LoVo (cell line): ENCODE results near the gene CEACAM8.
"Not testable (repeated sequence)": the region's sequence is repeated elsewhere in the genome, so short reads cannot be mapped to it uniquely, and the experiment has no call there.

Source experiments
- DNase-seq: peaks from one replicate; pipeline ENCODE4 v3.0.0-alpha.2; 2016; ENCODE audit warnings: low spot score

The CEACAM8 gene

DNA sequence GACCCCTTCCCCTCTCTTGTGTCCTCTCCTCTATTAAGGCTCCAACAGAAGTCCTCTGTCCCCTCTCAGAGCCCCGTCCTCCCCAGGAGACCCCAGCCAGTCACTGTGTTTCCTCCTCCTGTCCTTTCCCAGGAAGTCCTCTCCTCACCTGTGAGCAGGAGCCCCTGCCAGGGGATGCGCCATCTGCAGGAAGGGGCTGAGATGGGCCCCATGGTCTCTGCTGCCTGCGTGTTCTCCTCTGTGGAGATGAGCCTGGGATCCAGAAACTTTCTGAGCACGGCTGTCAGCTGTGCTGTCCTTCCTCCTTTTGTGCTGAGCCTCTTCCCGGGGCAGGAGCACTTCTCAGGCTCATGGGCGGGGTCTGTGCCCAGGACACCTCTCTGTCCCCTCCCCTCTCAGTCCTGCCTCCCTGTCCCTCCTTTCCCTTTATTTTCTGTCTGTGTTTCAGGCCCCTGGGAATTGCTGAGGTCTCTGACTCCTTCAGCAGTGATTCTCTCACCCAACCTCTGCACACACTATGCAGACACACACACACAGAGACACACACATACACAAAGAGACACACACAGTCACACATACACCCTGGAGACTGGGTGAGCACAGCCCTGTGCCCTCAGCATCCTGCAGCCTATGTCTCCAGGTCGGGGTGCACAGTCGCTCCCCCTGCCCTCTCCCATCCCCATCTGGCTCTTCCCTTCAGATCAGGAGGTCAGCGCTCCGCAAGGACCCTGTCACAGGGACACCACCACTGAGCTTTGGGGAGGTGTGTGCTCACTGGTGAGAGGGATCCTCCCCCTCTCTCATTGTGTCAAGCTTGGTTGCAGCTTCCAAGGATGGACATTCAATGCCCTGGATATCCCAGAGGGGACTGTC, at the start of gene CEACAM8:
CEACAM8 (minus strand) TSS at position 308 of the 873 bp plus-strand sequence; CDS start at position 212, 96 bp downstream.
- DNase-seq, result no peak

DNA sequence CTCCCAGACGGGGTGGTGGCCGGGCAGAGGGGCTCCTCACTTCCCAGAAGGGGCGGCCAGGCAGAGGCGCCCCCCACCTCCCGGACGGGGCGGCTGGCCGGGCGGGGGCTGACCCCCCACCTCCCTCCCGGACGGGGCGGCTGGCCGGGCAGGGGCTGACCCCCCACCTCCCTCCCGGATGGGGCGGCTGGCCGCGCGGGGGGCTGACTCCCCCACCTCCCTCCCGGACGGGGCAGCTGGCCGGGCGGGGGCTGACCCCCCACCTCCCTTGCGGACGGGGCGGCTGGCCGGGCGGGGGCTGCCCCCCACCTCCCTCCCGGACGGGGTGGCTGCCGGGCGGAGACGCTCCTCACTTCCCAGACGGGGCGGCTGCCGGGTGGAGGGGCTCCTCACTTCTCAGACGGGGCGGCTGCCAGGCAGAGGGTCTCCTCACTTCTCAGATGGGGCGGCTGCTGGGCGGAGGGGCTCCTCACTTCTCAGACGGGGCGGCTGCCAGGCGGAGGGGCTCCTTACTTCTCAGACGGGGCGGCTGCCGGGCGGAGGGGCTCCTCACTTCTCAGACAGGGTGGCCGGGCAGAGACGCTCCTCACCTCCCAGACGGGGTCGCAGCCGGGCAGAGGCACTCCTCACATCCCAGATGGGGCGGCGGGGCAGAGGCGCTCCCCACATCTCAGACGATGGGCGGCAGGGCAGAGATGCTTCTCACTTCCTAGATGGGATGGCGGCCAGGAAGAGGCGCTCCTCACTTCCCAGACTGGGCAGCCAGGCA, 44.8 kb upstream of the CEACAM8 start:
- DNase-seq, result not testable (repeated sequence)

DNA sequence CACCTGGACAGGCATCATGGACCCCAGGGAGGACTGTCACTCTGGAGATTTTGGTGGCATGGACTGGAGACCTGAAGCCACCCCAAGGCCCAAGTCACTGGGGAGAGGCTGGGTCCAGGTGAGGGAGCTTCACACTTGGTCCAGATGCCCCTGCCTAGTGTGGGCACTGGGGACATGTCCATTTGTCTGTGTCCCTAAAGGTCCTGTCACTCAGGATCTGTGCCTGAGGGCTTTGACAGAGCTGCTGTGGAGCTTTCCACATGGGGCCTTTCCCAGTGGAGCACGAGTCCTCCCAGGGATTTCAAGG, 40.5 kb upstream of the CEACAM8 start:
- DNase-seq, result no peak

DNA sequence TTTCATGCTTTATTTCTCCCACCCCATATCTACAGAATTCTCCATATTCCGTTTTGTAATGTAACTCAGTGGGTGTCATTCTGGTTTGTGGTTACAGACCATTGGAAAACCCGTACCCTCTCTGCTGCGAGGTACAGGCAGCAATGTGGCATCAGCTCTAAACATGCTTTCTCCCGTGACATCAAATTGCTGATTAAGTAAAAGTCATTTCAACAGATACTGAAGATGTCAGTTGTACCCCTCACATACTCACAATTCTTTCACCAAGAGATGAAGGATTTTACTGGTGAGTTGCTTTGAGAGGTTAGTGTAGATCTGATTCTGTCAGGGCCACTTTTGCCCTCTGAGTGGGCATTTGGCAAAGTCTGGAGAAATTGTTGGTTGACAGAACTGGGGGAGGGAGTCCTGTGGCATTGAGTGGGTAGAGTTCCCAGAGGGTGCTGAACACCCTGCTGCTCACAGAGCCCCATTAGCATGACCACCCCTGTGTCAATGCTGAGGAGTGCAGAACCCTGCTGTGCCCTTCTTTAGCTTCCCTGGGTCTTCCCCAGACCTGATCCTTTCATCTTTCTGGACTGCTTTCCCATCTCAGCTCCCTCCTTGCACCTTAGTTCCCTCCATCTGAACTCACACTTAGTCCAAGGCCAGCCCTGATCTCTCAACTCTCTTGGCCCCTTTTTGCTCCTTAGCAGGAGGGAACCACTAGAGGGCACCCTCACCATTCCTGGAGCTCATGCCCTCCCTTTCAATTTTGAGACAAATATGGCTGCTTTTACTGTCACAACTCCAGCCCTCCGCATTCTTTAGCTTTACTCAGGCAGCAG, 39.9 kb upstream of the CEACAM8 start:
- peak; percentile 2 for DNase-seq

DNA sequence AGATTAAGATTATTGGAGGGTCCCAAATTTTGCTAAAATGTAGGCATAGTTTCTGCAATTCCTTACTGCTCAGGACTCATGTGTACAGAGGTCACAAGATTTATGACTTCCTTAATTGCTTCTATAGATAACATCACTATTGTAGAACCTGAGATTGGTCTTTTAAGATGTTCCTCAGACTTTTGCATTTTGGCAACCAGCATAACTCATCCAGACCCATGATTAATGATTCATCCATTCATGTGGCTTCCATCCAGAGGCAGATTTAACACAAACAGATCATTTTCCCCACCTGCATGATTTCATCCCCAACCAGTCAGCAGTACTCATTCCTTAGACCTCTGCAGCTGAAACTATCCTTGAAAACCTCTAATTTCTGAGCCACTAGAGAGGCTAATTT, 34.5 kb upstream of the CEACAM8 start:
- no peak for DNase-seq

DNA sequence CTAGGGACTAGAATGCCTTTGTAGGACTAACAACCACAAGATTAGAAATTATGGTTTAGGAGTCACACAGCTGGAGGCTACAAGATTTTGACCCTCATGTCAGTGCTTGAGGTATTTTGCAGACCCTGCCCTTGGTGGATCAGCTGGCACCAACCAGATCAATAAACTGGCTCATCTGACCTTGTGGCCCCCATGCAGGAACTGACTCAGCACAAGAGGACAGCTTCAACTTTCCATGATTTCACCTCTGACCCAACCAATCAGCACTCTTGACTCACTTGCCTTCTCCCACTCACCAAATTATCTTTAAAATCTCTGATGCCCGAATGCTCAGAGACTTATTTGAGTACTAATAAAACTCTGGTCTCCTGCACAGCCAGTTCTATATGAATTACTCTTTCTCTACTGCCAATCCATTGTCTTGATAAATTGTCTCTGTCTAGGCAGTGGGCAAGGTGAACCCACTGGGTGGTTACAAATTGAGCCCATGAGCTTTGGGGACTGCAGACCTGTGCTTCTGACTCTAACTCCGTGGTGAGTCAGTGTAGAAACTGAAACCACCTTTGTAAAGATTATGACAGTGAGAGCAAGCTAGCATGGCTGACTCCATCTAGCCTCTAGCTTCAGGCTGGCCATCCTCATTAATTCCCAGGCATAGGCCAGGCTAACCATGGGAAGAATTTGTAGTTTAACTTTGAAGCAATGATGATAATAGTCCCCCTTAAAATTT, 33.9 kb upstream of the CEACAM8 start:
- no peak for DNase-seq

DNA sequence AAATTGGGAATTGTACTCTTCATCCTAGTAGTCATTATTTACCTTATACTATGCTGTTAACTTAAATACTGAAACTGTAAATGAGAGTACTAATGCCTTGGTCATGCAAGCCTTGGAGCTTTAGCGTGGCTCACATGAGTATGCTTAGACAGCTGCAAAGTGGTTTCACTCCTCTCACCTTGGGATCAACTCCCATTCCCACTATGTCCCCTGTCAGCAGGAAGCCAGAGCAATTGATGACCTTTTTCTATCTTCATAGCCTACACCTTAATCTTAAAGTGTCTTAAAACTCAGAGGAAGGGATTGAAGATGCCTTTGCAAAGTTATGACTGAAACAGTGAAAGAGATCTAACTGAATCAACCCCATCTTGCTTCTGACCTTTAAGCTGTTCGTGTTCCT, 33.2 kb upstream of the CEACAM8 start:
- DNase-seq, result no peak

DNA sequence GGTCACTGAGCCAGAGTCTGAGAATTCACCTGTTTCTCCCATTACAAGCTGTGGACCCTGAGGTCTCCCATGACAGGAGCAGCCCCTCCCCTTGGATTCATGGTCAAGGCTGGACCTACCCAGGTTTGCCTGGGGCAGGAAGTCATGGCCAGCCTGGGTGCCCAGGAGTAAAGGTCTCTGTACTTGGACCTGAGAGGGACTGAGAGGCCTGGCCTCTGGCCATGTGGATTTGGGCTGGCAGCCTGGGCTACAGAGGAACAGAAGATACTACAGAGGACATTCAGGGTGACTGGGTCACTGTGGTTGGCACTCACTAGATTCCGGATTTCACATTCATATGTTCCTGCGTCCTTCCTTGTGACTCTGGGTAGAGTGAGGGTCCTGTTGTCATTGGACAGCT, 31.5 kb upstream of the CEACAM8 start:
- DNase-seq, result no peak

DNA sequence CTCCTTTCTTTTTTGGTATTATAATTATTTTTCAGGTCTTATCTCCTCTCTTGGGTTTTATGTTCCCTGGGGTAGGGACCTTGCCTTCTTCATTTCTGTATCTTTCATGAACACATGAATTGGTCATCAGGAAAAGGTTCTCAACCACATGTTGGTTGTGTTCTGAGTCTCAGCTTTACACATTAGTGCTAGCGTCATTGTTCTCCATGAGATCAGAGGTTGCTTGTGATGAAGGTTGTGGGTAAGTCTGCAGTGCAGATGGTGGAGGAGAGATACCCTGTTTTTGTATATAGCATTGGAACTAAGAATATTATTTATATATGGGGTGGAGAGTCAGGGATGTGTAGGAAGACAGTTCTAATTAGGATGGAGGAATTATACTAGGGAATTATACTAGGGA, 24.5 kb upstream of the CEACAM8 start:
- no peak for DNase-seq

DNA sequence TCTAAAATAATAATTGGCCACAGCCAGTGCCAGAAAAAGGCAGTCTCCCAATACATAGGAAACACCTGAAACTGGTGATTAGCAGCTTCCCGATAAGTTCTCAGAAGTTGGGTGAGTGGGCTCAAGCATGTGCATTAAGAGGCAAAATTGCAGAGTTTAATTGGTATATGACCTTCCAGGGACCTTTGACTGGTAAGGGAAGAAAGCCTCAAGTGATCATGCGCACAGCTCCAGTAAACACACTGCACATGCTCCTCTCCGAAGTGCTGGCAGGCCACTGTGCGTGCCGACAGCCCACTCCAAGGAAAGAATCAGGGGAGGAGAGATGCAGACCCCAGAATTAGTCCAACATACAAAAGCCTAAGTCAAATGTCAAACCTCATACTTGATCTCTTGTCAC, 18.9 kb upstream of the CEACAM8 start:
- DNase-seq, result no peak

DNA sequence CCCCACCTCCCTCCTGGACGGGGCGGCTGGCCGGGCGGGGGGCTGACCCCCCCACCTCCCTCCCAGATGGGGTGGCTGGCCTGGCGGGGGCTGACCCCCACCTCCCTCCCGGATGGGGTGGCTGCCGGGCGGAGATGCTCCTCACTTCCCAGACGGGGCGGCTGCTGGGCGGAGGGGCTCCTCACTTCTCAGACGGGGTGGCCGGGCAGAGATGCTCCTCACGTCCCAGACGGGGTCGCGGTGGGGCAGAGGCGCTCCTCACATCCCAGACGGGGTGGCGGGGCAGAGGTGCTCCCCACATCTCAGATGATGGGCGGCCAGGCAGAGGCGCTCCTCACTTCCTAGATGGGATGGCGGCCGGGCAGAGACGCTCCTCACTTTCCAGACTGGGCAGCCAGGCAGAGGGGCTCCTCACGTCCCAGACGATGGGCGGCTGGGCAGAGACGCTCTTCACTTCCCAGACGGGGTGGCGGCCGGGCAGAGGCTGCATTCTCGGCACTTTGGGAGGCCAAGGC, 15.7 kb upstream of the CEACAM8 start:
- not testable (repeated sequence) for DNase-seq

DNA sequence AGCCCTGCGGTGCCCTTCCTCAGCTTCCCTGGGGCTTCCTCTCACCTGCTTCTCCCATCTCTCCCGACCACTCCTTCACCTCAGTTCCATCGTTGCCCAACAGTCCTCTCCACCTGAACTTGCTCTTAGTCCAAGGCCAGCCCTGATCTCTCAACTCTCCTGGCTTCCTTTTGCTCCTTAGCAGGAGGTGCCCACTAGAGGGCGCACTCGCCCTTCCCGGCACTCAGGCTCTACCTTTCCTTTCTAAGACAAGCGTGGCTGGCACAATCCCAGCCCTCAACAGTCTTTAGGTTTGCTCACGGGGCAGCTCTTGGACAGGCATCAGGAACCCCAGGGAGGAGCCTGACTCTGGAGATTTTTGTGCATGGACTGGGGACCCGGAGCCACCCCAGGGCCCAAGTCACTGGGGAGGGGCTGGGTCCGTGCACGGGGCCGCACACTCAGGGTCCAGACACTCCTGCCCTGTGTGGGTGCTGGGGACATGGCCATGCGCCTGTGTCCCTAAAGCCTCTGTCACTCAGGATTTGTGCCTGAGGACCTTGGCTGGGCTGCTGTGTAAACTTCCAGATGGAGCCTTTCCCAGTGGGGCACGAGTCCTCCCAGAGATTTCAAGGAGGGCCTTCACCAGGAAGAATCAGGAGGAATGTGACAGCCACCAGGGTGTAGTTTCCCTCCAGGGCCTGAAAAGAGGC, 12.1 kb upstream of the CEACAM8 start:
- peak; percentile 67 for DNase-seq

DNA sequence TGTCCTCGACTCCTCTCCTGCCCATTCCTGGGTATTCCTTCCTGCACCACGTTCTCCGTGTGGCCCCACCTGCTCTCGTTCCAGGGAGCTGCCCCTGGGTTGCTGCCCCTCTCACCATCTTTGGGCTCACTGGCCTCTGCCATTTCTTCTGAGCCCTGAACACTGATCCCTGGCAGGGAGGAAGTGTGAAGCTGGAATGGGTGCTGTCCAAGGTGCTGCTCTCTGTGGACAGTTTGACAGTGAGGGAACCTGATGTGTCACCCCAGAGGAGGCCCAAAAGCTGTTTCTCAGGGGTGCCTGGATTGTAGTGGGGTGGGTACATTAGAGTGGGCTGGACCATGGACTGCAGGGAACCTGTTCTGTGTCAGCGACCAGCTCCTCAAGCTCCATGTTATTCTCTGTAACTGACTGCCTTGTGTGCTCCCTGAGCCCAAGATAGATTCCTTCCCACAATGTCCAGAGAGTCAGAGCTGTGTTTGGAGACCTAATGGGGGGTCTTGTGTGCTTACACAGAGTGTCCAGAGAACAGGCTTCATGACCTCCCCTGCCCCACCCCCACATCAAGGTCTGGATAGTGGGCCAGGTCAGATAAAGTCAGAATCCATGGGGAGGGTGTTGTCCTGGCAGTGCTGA, 7.2 kb upstream of the CEACAM8 start:
- peak; percentile 30 for DNase-seq

DNA sequence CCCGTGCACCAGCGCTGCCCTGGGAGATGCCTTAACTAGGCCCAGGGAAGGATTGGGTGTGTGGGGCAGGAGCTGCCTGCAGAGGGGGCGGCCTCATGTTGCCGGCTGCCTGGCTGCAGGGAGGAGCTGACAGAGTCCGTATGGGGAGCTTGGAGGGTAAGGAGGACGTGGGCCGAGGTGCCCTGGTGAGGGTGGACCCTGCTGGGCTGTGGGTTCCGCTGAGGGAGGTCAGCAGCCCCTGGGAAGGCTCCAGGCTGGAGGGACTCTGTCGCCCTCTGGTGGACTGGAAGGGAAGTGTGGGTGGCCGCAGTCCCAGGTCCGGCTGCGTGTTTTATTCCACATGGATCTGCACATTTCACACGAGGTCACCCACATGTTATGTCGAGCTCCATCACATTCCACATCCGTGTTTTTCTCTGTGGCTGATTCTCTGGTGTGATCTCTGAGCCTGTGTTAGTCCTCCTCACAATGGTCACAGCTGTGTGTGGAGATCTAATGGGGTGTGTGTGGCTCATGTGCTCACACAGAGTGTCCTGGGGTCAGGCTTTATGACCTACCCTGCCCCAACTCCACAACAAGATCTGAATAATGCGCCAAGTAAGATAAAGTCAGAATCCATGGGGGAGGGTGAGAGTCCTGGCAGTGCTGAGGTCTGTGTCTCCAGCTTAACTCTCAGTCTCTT, 1.8 kb upstream of the CEACAM8 start:
- DNase-seq, result peak; percentile 40

DNA sequence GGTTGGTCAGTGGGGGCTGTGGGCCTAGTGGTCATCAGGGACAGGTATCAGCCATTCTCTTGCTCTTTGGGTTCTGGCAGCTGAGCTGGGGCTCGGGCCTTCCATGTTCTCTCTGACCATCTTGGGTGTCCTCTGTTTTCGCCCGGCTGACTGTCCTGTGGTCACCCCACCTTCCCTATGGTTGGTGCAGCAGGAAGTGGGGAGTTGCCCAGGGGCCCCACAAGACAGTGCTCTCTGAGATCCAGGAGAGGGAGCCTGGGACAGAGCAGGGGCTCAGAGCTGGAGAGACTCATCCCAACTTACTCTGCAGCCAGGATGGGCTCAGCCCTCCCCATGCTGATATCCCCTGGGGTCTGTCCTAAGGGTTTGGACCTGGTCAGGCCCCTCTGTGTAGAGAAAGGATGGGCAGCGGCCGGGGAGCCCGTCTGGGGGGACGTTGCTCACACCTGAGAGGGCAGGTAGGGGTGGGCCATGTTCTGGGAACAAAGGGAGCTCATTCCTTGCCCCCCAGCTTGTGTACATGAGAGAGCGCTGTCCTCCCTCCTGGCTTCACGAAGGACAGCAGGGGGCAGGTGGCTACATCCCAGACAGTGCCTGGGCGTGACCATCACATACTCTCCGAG, 937 bp upstream of the CEACAM8 start:
- no peak for DNase-seq

DNA sequence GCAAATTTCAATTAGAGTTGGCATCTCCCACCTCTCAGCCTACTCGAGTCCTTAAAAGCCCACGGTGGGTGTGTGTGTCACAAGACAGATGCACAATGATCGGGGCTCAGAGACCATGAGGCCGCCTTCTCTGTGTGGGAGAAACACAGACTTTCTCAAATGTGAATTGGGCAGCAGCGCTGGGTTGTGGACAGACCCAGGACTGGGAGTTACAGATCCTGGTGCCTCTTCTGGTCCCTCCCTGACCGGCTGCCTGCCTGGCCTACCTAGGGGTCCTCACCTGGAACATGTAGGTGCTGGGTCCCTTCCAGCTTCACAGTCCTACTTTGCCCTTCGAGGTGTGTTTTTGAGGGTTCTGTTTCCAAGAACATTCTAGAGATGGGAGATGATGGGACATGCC, 4.9 kb downstream of the CEACAM8 start:
- no peak for DNase-seq

DNA sequence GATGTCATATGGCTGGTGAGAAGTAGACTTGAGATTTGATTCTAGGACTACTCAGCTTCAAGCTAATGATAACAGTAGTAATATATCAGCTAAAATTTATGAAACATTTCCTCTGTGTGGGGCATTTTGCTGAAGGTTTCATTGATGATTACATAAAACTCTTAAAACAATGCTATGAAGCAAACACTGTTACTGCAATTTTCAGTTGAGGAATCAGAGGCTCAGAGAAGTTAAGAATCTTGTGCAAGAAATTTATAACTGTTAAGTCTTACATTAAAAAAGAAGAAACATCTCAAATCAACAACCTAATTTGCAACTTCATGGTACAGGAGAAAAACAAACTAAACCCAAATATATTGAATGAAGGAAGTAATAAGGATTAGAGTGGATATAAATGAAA, 10.3 kb downstream of the CEACAM8 start:
- DNase-seq, result no peak

DNA sequence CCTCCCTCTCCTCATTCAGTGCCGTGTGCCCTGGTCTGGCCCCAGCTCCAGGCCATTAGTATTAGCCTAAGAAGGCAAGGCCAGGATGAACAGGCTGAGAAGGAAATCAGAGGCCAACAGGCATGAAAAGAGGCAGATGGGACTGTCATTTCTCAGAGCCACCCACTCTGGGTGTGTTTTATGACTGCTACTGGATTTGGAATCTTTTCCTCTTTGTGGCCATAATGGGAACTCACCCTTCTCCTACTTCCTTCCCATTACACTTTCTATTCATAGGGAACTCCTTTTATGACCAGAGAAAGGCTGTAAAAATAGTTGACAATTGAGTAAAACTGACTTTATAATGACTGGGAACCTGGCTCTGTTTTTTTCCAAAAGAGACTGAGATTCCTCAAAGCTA, 17.7 kb downstream of the CEACAM8 start:
- DNase-seq, result peak; percentile 81

DNA sequence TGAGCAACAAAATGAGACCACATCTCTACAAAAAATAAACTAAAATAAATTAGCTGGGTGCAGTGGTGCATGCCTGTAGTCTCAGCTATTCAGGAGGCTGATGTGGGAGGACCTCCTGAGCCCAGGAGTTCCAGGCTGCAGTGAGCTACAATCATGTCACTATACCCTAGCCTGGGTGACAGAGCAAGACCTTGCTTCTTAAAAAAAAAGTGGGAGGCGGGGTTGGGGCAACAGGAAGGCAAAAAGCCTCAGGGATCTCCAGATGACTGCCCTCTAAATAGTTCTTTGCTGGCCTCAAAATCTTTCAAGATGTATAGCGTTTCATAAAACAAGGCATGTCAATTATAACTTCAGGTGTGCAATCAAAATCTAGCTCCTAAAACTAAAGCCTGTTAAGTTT, 18.5 kb downstream of the CEACAM8 start:
- no peak for DNase-seq

DNA sequence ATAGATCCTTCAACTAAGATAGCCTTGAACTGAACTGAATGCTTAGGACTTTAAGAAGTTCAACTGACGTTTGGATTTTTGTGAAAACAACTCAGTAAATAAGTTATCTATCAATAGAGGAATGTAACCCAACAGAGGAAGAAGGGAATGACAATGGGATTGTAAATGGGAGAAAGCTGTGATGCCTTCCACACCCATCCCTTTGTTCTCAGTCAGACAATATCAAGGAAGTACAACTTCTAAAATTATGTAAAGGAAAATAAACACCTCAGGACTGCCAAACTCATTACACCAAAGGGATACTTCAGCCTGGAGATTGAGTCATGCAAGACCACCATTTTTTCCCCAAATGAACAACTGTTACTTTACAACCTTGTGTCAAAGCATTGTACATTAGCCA, 21.1 kb downstream of the CEACAM8 start:
- DNase-seq, result peak; percentile 14
